Measurements from ENCODE around the gene TMEM86B.

The TMEM86B gene, protein sequence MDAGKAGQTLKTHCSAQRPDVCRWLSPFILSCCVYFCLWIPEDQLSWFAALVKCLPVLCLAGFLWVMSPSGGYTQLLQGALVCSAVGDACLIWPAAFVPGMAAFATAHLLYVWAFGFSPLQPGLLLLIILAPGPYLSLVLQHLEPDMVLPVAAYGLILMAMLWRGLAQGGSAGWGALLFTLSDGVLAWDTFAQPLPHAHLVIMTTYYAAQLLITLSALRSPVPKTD

DNA sequence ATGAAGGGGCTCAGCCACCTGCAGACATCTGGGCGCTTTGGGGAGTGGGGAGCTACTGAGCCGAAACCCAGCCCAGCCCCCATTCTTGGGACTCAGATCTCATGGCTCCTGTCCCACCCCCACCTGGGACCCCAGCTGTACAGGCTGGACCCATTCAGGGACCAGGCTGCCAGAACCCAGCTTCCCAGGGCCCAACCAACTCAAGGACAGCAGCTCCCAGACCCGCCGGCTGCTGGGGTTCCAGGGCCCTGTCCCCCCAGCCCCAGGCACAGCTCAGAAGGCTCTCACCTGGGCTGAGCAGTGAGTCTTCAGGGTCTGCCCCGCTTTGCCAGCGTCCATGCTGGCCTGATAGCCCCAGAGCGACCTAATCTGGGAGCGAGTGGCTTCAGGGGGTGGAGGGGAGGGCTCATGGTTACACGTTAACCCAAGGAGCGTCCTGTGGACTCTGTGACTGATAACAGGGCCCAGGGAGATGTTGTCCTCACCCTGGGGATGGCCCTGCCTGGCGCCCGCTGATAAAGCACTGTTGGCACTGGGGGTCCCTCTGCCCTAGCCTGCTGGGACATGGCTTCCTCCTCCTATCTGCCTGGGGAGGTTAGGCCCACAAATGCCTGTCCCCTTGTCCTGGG, at the start of gene TMEM86B:
Gene TMEM86B (minus strand): TSS at position 361 of the 629 bp plus-strand sequence. CDS start 22 bp downstream, at position 339.
- DNase-seq = no peak

DNA sequence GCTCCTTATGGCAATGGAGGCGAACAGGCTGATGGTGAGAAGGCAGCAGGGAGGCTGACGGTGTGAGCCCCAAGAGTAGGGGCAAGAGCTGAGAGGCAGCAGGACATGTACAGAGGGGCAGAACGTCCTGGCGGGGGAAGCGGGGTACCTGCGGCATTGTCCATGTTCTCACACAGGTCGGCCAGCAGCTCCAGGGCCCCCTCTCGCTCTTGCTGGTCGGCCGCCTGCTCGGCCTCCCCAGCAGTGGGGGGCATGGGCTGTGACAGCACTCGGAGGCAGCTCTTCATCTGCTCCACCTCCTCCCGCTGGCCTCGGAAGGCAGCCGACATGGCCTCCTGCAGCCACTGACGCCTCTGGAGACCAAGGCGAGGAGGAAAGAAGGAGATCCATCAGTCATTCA, 48.9 kb upstream of the TMEM86B start:
- no peak for DNase-seq

DNA sequence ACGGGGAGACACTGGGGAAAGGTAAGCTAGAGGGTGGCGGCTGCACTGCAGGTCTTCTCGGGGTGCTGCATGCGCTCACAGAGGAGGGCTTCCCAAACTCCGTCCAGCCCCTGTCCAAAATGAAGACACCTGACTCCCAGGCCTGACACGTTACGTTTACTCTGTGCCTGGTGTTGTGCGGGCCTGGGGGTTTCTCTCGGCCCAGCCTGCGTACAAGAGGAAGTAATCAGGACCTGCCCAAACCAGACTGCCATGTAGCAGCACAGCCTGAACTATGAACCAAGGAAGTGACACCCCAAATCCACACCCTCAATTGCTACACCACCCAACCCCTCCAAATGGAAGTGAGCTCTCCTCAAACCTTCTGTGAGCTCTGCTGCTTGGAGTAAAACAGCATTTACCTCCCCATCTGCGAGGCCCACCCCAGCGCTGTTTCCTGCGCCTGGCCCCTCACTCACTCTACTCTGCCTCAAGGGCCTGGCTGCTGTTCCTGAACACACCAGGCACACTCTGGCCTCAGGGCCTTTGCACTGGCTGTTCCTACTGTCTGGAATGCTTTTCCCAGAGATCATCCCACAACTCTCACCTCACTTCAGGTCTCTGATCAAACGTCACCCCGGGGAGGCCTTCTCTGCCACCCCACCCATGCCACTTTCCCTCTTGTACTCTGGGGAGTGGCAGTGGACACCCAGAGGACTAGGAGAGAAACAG, 48.3 kb upstream of the TMEM86B start:
- no peak for DNase-seq

DNA sequence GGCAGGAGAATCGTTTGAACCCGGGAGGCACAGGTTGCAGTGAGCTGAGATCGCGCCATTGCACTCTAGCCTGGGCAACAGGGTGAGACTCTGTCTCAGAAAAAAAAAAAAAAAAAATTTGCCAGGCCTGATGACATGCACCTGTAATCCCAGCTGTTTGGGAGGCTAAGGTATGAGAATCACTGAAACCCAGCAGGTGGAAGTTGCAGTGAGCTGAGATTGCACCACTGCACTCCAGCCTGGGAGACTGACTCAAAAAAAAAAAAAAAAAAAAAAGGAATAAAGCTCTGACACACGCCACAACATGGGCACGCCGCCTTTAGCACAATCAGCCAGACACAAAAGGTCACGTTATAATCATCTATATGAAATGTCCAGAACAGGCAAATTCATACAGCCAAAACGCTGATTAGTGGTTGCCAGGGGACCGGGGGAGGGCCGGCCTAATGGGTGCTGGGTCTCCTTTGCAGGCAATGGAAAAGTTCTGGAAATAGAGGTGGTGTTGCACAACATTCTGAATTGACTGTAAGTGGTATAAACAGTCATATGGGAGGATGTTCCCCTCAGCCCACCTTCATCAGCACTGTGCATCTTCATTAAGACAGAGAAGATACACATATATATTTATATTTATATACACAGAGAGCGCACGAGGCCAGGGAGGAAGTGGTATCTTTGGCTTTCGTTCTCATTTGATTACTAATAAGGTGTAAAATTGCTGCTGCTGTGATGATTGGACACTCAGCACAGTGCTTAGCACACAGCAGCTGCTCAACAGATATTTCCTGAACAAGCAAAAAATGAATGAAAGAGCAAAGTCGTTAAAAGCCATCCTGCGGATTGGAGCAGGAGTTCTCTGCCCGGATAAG, 47.5 kb upstream of the TMEM86B start:
- no peak for DNase-seq

DNA sequence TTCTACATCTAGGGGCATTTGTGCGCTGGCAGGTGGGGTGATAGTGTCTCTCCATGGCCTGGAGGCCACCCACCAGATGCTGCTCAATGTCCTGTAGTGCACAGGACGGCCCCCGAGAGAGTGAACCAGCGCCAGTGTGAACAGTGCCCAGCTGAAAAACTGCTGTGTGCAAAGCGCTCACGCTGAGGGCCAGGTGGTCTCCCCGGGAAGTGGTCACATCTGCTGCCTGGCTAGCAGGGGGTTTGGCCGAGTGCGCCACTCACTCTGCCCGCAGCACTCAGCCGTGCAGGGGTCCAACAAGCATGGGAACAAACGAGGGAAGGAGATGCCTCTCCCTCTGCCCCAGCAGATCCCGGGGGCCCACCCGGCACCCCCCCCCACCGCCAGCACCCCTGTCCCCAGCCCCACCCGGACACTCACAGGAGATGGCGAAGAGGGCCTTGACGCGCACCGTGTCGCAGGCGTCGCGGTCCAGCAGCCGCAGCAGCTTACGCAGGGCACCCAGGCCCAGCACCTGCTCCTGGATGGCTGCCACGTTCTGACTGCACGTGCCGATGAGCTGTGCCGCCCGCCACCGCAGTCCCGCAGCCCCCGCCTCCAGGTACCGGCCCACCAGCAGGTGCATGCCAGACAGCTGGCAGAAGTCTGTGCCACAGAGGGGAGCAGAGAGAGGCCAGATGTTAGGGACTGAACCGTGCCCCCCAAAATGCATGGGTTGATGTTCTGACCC, 45.6 kb upstream of the TMEM86B start:
- DNase-seq = no peak

DNA sequence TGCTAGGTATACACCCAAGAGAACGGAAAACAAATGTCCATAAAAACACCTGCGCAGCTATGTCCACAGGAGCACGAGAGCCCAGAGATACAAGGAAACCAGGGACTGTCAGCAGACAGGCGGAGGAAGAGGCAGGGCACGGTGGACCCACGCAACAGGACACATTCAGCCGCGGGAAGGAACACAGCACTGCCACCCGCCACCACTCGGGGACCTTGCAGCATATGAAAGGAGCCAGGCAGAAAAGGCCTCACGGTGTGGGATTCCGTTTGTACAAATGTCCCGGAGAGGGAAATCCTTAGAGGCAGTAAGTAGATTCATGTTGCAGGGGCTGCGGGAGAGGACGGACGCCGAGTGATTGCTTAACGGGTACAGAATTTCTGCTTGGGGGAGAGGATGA, 43.6 kb upstream of the TMEM86B start:
- DNase-seq = no peak

DNA sequence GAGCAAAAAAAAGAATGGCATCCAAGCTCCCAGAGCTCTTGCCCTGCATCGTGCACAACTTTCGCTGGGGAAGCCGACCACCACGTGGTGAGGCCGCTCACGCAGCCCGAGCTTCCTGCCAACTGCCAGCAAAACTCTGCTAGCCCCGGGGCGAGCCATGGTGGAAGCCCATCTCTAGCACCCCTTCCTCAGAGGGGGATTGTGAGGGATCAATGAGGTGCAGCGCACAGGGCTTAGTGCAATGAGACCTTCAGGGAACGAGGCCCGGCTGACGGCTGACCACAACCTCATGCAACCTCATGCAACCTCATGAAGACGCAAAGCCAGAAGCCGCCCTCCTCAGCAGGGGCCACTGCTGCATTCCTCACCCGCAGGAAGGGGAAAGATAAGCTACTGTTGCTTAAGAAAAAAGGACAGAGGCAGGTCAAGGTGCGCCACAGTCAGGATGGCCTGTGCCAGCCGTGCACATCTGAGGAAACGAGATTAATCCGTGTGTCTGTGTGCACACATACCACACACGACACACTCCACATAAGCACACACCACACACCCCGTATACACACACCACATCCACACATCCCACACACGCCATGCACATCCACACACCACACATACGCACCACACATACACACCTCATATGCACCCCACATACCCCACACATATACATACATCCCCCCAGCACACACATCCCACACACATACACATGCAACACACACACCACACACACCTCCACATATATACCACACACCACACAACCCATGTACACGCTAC, 41.8 kb upstream of the TMEM86B start:
- no peak for DNase-seq

DNA sequence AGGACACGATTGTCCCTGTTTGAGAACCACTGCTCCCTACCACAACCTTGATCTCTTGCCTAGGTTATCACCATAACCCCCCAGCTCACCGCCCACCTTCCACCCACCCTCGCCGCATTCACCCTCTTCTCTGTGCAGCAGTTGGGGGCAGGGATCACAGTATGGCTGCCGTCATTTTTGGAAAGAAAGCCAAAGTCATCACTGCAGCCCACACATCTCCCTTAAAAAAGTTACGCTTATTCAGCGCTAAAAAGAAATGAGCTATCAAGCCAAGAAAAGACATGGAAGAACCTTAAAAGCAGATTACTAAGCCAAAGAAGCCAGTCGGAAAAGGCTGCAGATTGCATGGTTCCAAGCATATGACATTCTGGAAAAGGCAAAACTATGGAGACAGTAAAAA, 40.7 kb upstream of the TMEM86B start:
- no peak for DNase-seq

DNA sequence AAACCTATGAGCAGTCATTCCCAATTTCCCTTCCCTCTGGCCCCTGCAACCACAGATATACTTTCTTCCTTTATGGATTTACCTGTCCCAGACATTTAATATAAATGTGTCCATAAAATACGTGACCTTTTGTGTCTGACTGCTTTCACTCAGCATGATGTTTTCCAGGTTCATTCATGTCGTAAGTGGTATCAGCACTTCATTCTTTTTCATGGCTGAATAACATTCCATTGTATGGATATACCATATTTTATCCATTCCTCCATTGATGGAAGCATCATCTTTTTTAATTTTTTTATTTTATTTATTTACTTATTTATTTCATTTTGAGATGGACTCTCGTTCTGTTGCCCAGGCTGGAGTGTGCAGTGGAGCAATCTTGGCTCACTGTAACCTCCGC, 38.3 kb upstream of the TMEM86B start:
- no peak for DNase-seq

DNA sequence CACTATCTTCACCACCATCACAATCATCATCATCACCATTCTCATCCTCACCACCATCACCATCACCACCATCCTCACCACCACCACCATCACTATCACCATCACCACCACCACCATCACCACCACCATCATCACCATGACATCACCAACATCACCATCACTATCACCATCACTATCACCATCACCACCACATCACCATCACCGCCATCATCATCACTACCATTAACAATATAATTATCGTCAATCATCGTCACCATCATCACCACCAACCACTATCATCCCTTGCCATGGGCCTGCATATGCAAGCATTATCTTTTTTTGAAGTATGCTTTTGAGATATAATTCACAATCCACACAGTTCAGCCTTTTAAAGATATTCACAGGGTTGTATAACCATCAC, 37.8 kb upstream of the TMEM86B start:
- no peak for DNase-seq

DNA sequence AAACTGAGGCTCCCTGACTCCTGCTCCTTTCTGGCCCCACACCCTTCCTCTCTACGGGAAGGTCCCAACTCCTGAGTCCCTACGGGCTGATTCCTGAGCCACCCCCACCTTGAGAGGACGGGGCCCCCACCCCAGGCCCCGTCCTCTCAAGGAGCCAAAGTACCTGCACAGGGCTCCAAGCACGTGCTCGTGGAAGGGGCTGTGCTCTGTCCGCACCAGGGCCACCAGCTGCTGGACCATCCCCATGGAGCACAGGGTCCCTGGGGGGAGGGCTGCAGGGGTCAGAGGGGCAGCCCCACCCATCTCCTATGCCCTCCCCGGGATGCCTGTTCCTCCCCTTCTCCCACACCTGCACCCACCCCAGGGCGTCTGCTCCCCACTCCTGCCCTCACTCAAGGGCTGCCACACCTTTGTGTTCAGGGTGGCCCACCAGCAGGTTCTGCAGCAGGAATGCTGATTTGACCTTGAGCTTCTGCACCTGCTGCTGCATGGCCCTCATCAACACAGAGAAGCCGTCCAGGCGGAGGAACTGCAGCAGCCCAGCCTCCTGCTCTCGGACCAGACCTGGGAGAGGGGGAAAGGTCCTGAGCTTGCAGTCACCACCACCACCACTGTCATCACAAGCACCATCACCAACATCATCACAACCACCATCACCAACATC, 37.3 kb upstream of the TMEM86B start:
- no peak for DNase-seq

DNA sequence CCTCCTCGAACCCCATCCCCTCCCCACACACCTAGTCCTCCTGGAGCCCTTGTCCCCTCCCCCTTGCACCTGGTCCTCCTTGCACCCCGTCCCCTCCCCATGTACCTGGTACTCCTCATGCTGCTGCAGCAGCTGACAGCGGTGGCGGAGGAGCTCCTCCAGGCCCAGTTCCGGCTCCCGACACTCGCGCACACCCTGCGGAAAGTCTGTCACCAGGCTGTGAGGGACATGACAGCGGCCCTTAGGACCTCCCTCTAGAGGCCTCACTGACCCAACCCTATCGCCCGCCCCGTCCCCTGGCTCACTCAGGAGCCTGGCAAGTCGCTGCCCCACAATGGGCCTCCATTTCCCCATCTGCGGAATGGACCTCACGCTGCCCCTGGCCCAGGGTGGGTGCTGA, 36.6 kb upstream of the TMEM86B start:
- no peak for DNase-seq

DNA sequence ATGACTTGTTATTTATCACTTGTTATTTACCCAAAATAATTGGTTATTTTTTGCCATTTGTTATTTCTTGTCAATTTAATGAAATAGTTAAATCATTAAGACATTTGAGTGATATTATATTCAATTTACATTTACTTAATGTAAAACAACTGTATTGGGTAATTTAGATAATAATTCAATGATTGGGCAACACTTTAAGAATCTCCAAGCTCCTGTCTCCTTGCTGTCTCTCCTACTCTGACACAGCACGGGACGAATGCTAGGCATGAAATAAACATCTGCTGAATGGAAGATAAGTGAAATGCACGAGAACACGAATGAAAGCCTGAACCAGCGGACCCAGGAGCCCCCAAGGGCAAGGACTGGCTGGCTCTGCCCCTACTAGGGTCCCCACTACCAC, 36.0 kb upstream of the TMEM86B start:
- DNase-seq = no peak

DNA sequence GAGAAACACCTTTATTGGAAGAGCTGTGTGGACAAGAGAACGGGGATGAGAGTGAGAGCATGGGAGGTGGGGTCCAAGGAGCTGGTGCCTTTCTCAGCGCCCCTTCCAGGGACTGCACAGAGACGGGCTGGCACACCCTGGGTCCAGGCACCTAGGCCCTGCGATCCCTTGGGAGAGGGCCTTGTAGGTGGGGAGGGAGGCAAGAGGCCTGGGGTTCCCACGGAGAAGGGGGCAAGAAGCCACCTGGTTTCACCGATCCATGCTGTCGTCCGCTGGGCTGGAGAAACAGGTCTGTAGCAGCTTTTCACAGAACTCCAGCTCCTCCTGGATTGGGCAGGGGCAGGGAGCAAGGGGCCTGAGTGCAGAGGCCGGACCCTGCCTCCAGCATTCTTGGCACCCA, 33.8 kb upstream of the TMEM86B start:
- no peak for DNase-seq

DNA sequence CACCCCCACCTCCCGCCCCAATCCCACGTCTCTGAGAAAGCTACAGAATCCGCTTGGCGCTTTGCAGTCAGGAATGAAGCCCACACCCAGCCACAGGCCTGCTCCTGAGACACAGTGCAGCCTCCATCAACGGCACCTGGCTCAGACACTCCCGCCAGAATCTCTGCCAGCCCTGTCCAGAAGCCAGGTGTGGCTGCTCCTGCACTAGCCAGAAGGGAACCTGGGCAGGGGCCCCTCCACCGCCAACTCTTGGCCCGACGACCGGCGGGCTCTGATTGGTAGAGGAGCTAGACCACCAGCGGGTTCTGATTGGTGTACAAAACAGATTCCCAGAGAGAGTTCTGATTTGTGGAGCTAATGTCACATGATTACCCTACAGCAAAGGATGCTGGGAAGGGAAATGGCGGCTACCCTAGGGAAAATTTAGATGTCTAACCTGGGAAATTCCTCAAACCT, 33.1 kb upstream of the TMEM86B start:
- DNase-seq = no peak

DNA sequence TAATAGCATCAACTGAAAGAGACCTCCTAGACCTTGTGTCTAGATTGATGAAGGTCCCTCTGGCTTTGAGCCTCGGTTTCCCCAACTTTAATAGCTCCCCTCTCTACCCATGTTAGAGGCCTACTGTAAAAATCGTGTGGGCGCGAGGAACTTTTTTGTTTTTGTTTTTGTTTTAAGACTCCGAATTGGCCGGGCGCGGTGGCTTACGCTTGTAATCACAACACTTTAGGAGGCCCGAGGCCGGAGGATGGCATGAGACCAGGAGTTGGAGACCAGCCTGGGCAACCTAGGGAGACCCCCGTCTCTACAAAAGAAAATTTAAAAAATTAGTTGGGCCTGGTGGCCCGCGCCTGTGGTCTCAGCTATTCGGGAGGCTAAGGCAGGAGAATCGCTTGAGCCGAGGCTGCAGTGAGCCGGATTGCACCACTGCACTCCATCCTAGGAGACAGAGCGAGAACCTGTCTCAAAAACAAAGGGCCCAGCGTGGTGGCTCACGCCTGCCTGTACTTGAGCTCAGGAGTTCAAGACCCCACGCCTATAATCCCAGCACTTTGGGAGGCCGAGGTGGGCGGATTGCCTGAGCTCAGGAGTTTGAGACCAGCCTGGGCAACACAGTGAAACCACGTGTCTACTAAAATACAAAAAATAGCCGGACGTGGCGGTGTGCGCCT, 31.1 kb upstream of the TMEM86B start:
- DNase-seq = no peak

DNA sequence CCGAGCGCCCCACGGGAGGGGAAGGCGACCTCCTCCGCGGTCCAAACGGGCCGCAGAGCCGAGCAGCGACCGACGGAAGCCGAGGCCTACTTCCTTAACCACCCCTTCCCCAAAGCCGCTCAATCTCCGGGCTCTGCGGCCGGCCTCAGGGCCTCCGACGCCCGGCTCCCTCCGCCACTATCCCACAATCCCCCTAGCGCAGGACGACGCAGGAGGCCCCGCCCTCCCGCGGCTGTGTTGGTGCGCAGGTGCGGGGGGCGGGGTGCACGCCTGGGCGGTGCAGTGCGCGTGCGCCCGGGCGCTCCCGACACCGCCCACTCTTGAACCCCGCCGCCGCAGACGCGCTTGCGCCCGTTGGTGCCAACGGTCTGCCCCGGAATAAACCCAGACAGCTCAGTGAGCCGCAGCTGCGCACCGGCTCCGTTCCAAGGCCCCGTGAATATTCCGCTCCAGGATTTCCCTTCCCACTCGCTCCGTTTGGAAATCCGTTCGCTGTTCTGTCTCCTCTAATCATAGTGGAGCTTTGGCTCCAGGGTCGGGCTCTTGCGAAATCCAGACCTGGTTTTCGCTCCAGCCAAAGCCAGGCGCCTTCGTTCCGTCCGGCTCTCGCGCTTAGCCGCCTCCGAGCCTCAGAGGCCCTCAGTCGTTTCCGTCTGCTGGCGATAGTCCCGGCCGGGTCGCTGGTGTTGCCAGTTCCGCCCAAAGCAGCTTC, 30.4 kb upstream of the TMEM86B start, which contains the start of gene PPP6R1:
Gene PPP6R1 (minus strand): TSS at position 190 of the 712 bp plus-strand sequence. CDS start 11,914 bp downstream, outside the sequence.
- DNase-seq = peak; percentile 94

DNA sequence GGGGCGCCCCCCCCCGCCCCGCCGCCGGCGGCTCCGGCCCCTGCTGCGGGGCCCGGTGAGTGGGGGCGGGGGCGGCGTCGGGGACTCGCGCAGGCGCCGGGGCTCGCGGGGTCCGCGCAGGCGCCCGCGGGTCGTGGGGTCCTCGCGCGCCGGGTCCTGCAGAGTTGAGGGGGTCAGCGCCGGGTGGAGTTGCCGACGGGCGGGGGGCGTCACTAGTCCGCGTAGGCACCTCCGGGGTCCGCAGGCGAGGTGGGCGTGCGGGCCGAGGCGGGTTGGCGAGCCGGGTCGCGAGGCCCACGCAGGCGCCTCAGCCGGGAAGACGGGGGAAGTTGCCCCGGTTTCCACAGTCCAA, 29.9 kb upstream of the TMEM86B start:
- peak; percentile 50 for DNase-seq

Data from stimulated activated CD4-positive, alpha-beta T cell treated with anti-CD3 and anti-CD28 coated beads, Interleukin-4, amount 100 ng/mL, for 24 hours (primary cell).